Measurements from ENCODE around the gene NACC2.
"Not testable (repeated sequence)": the region's sequence is repeated elsewhere in the genome, so short reads cannot be mapped to it uniquely, and the experiment has no call there.

The NACC2 gene

GRCh38 chr9:135968083-135968476 lies 127.0 kb downstream of the NACC2 start:
- DNase-seq (ENCODE audit: low read depth in 2 of 2, low spot score in 1 of 2), result no peak

- not testable (repeated sequence) for DNase-seq (ENCODE audit: low read depth in 2 of 2, low spot score in 1 of 2)
These were observed 128.2 kb downstream of the NACC2 start for GRCh38 chr9:135966916-135967260.

DNA sequence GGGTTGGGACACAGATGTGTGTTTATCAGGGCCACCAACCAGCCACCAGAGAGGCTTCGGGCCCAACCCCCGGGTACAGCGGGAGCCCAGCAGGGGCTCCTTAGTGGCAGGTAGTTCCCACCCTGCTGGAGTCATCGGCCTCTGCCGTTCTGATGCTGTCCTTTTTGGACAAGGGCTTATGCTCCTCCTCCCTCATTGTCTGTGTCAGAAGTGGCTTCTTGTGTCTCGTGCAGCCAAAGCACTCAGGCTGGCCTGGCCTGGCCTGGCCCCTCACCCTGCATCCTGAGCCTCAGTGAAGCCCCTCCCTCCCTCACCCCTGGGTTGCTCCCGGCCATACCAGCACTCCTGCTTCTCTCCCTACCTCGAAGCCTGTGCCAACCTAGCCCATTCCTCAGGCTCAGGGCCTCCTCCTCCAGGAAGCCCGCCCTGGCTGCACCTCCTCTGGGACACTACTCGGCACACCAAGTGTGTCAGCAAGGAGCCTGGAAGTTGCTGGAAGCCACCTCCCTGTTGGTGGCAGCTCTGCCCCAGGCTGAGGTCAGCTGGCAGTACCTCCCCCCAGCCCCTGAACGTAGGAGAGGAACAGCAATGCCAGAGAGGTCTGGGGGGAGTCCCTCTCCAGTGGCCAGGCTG lies 129.8 kb downstream of the NACC2 start:
- no peak for DNase-seq (ENCODE audit: low read depth in 2 of 2, low spot score in 1 of 2)

GRCh38 chr9:135963938-135964337 lies 131.2 kb downstream of the NACC2 start:
- no peak for DNase-seq (ENCODE audit: low read depth in 2 of 2, low spot score in 1 of 2)

GRCh38 chr9:135963338-135963737 lies 131.8 kb downstream of the NACC2 start:
- no peak for DNase-seq (ENCODE audit: low read depth in 2 of 2, low spot score in 1 of 2)

DNA sequence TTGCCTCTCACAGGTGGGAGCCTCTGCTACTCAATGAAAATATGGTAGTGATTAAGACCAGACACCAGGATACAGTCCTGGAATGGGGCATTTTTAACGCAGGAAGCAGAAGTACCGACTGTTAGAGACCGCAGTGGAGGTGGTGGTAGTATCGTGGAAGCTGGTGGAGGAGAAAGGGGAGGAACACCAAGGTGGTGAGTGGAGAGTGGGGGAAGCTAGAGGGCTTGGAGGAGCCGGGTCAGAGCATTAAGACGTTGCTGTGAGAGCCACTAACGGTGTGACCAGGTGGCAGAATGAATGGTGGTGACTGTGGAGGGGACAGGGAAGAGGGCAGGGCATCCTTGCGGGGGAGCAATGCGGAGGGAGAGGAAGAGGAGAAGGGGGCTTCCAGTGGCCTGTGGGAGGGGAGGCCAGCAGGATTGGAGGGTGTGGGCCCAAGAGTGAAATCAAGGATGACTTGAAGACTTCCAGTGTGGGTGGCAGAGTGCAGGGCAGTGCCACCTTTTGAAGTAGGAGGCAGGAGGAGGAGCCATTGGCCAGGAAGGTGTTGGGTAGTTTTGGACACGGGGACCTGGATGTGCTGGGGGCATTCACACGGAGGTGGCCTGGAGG lies 132.3 kb downstream of the NACC2 start:
- no peak for DNase-seq (ENCODE audit: low read depth in 2 of 2, low spot score in 1 of 2)

GRCh38 chr9:135961811-135962695 lies 133.0 kb downstream of the NACC2 start:
- no peak for DNase-seq (ENCODE audit: low read depth in 2 of 2, low spot score in 1 of 2)

GRCh38 chr9:135961277-135961715 lies 133.8 kb downstream of the NACC2 start, which contains the start of gene UBAC1:
TSS of gene UBAC1 (minus strand) at chr9:135961373. CDS start at chr9:135961162, 211 bp downstream.
- peak; percentile 86 to 93 for DNase-seq (ENCODE audit: low read depth in 2 of 2, low spot score in 1 of 2)

DNA sequence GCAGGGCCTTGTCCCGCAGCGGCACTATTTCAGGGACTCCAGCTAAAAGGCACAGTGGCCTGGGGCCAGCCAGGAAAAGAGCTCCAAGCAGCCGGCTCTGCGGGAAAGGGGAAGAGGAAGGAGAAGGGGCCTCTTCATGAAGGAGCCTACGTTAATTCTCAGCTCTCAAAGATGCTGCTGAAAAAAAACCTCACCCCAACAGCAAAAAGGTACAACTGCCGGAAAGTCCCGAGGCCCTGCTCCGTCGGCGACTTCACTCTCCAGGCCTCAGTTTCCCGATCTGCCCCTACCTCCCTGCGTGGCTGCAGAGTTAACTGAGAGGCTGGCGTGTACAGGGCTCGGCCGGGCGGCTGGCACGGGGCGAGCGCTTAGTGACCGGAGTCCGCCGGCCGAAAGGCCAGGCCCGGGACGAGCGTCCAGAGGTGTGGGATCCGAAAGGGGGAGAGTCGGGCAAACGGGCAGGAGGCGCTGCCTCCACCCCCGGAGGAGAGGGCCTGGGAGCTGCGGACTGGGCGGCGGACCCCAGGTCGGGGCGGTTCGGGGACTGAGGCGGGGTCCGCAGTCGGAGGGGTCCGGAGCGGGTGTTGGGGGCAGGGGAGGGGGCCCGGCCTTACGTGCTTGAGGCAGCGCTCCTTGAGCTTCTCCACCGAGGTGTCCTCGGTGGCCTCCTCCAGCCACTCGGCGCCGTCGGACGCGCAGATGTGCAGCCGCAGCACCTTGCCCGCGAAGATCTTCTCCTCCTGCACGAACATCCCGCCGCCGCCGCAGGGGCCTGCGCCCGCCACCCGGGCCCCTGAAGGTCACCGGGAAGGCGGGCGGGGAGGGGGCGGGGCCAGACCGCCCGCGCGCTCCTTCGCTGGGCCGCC lies 134.4 kb downstream of the NACC2 start:
- DNase-seq (ENCODE audit: low read depth in 2 of 2, low spot score in 1 of 2), result no peak

- DNase-seq (ENCODE audit: low read depth in 2 of 2, low spot score in 1 of 2), result no peak
These were observed 135.3 kb downstream of the NACC2 start for GRCh38 chr9:135959814-135960213.

- DNase-seq (ENCODE audit: low read depth in 2 of 2, low spot score in 1 of 2), result no peak
These were observed 136.6 kb downstream of the NACC2 start for GRCh38 chr9:135958485-135958884.

DNA sequence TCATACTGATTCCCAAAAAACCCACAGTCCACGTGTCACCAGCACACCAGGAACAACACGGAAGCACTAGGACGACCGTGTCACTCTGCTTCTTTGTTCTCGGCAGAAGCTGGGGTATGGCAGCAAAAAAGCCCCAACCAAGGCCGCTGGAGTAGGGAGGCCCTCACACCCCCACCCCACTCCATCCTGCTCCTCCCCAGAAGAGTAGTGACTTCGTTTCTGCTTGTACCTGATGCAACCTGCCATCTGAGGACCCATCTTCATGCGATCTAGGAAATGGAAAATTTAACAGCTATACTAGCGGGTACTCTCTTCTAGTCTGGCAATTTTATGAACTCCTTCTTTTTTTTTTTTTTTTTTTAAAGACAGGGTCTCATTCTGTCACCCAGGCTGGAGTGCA lies 137.7 kb downstream of the NACC2 start:
- no peak for DNase-seq (ENCODE audit: low read depth in 2 of 2, low spot score in 1 of 2)

- no peak for DNase-seq (ENCODE audit: low read depth in 2 of 2, low spot score in 1 of 2)
These were observed 138.3 kb downstream of the NACC2 start for GRCh38 chr9:135956802-135957174.
